Left lung (tissue), 10 donors: Measurements from ENCODE around the gene FAM168A. TPM values are rescaled to one million over a fixed set of nuclear protein-coding genes. Genes with fewer than 3 reads are reported as not detected.

Experiments
- ATAC-seq: fragments of 200-7000 bp; cut with Tn5 transposase; one replicate; pipeline ENCODE4 v1.9.1; 2020; ENCODE audit warnings: moderate library complexity
- DNase-seq, 4 donors: peaks; one replicate each; pipeline ENCODE4 v3.0.0-alpha.2; 2013 to 2020
- H3K27ac ChIP-seq, 2 donors: fragments of 200-600 bp; sonication (generic) in 1 of 2; one replicate each; pipeline versions ENCODE4 v1.5.0 to v1.8.0; 2020 to 2021
- H3K27me3 ChIP-seq, 2 donors: fragments of 200-600 bp; sonication (generic) in 1 of 2; one replicate each; pipeline versions ENCODE4 v1.5.0 to v1.8.0; 2020 to 2021
- H3K36me3 ChIP-seq, 2 donors: fragments of 200-600 bp; sonication (generic) in 1 of 2; one replicate each; pipeline versions ENCODE4 v1.5.0 to v1.8.0; 2020 to 2021
- H3K4me1 ChIP-seq, 2 donors: fragments of 200-600 bp; one replicate each; pipeline ENCODE4 v1.8.0; 2021
- H3K4me3 ChIP-seq, 2 donors: fragments of 200-600 bp; sonication (generic) in 1 of 2; one replicate each; pipeline versions ENCODE4 v1.5.0 to v1.8.0; 2020 to 2021; ENCODE audit warnings: mild to moderate bottlenecking in 1 of 2
- H3K9me3 ChIP-seq, 2 donors: fragments of 200-600 bp; sonication (generic) in 1 of 2; one replicate each; pipeline versions ENCODE4 v1.5.0 to v1.8.0; 2020 to 2021
- intact Hi-C, 2 donors: fragments of 100-400 bp; cut with DNase I; formaldehyde crosslinking; loops; one replicate each; pipeline versions ENCODE4 v1.11.2 to v1.14.2; 2022
- polyA plus RNA-seq, 6 donors: library from polyadenylated mRNA; unstranded; fragments of 120-200 nt; gene quantifications; one replicate each; pipeline ENCODE4 v1.2.1, GENCODE V29; 2013; ENCODE audit not compliant: insufficient read length in 6 of 6
- total RNA-seq, 2 donors: library from RNA; stranded (reverse); fragmentation: NEBNext Ultra II Directional; extraction: Animal tissue kit (Norgen Biotek cat#: 25700); gene quantifications; one replicate each; pipeline ENCODE4 v1.2.1, GENCODE V29; 2021
- TF ChIP-seq, protein P1 (sequence below), 2 donors: fragments of 200-600 bp; sonication (generic) in 1 of 2; IDR thresholded peaks; one replicate each; pipeline versions ENCODE4 v1.5.0 to v1.8.0; 2021; ENCODE audit warnings: antibody characterized with exemption in 2 of 2
- donor health status: DM: no; HTN: yes; CAD: no.
- donor health status: DM: no; HTN: no; CAD: no.

The FAM168A gene
- total and polyA plus RNA-seq, 8 donors = 28.2 to 43.9 (median 41.6) TPM

DNA sequence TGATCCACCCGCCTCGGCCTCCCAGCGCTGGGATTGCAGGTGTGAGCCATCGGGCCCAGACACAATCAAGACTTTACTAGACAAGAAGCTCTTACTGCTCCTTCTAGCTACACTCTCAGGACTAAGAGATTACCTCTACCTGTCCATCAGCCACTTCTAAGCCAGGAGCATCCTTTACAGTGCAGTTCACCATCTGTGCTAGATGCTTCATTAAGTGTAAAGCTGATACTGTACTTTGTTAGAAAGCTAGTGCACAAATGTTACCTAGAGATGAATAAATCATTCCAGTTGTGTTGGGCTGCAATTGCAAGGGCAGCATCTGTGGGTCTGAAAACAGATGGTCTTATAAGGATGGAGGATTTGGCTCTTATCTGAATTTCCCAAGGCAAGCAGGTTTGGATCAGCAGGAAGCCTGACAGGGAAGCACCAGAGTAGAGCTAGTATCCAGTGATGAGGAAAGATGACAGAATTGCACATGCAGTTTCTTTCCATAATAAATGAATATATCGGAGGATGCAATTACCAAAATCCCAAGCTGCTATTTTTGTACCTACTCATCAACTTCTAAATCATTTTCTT is 58.3 kb downstream of the FAM168A start:
- intact Hi-C loops = no loop called here
- ATAC-seq = no peak
- DNase-seq = no peak
- Histone ChIP-seq H3K9me3 (no peaks in the 10 kb centered on the region), H3K4me3 (no peak overlapping the region), H3K27ac (no peak overlapping the region), H3K36me3 (no peaks in the 10 kb centered on the region), H3K4me1 (peaks cover 0 to 36% of the 10 kb centered on the region in 2 donors), H3K27me3 (no peaks in the 10 kb centered on the region)
- TF ChIP-seq, protein P1, sequence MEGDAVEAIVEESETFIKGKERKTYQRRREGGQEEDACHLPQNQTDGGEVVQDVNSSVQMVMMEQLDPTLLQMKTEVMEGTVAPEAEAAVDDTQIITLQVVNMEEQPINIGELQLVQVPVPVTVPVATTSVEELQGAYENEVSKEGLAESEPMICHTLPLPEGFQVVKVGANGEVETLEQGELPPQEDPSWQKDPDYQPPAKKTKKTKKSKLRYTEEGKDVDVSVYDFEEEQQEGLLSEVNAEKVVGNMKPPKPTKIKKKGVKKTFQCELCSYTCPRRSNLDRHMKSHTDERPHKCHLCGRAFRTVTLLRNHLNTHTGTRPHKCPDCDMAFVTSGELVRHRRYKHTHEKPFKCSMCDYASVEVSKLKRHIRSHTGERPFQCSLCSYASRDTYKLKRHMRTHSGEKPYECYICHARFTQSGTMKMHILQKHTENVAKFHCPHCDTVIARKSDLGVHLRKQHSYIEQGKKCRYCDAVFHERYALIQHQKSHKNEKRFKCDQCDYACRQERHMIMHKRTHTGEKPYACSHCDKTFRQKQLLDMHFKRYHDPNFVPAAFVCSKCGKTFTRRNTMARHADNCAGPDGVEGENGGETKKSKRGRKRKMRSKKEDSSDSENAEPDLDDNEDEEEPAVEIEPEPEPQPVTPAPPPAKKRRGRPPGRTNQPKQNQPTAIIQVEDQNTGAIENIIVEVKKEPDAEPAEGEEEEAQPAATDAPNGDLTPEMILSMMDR (IDR thresholded peaks at IDR 0.05) = no peak

- Histone ChIP-seq H3K27ac (peak overlapping the region in 1 of 2 donors; percentile 66), H3K27me3 (no peaks in the 10 kb centered on the region), H3K4me1 (peaks cover 0 to 36% of the 10 kb centered on the region in 2 donors), H3K9me3 (no peaks in the 10 kb centered on the region), H3K4me3 (no peak overlapping the region), H3K36me3 (no peaks in the 10 kb centered on the region)
- intact Hi-C loops = no loop called here
- TF ChIP-seq, protein P1 (IDR thresholded peaks at IDR 0.05) = no peak
- no peak for ATAC-seq
- DNase-seq = no peak
These were observed 59.5 kb downstream of the FAM168A start for GRCh38 chr11:73538381-73538872.

DNA sequence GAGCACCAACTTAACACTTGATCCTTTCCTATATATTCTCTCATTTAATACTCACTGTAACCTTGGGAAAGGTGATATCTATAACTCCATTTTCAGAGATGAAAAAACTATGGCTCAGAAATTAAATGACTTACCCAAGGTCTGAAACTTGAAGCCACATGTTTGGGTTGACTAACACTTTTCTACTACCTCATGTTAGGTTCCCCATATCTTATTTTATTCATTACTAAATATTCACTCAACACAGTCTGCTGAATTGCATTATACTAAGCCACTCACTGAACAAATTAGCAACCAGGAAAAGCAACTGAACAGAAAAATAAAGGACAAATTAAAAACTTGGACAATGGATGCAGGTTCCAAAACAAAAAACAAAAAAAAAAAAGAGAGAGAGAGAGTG is 59.9 kb downstream of the FAM168A start:
- no peaks in the 10 kb centered on the region for H3K36me3 ChIP-seq
- intact Hi-C loops = no loop called here
- no peaks in the 10 kb centered on the region for H3K9me3 ChIP-seq
- TF ChIP-seq, protein P1 (IDR thresholded peaks at IDR 0.05) = no peak
- H3K4me1 ChIP-seq = peaks cover 0 to 36% of the 10 kb centered on the region in 2 donors
- H3K27me3 ChIP-seq = no peaks in the 10 kb centered on the region
- peak overlapping the region in 1 of 2 donors; percentile 66 for H3K27ac ChIP-seq
- ATAC-seq = no peak
- no peak for DNase-seq
- H3K4me3 ChIP-seq = no peak overlapping the region

DNA sequence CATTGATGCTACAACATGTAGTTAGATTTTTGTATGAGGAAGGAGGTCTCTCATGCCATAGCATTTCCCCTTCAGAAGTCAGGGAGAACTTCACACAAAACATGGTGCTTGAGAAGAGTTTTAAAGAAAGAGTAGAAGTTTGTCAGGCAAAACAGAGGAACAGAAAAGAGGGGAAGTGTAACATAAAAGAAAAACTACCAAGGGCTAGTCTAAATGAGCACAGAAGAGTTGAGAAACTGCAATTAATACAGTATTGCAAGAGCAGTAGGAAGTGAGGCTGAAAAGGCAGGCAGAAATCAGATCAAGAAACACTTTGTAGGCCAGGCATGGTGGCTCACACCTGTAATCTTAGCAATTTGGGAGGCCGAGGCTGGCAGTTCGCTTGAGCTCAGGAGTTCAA is 61.0 kb downstream of the FAM168A start:
- peaks cover 6 to 30% of the 10 kb centered on the region in 2 donors for H3K4me1 ChIP-seq
- TF ChIP-seq, protein P1 (IDR thresholded peaks at IDR 0.05) = no peak
- H3K27me3 ChIP-seq = no peaks in the 10 kb centered on the region
- peak overlapping the region in 1 of 2 donors; percentile 36 for H3K27ac ChIP-seq
- no peak for DNase-seq
- no peaks in the 10 kb centered on the region for H3K36me3 ChIP-seq
- no peak for ATAC-seq
- H3K9me3 ChIP-seq = no peaks in the 10 kb centered on the region
- intact Hi-C loops = no loop called here
- no peak overlapping the region for H3K4me3 ChIP-seq

GRCh38 chr11:73532310-73532709 is 65.6 kb downstream of the FAM168A start:
- ATAC-seq (no peak), DNase-seq (no peak)
- TF ChIP-seq, protein P1 (IDR thresholded peaks at IDR 0.05) = no peak
- Histone ChIP-seq H3K9me3 (no peaks in the 10 kb centered on the region), H3K4me3 (no peak overlapping the region), H3K36me3 (no peaks in the 10 kb centered on the region), H3K27ac (no peak overlapping the region), H3K27me3 (no peaks in the 10 kb centered on the region), H3K4me1 (peaks cover 9 to 28% of the 10 kb centered on the region in 2 donors)
- intact Hi-C loops = no loop called here
